ENCODE measurements around the gene MED13.

DNA sequence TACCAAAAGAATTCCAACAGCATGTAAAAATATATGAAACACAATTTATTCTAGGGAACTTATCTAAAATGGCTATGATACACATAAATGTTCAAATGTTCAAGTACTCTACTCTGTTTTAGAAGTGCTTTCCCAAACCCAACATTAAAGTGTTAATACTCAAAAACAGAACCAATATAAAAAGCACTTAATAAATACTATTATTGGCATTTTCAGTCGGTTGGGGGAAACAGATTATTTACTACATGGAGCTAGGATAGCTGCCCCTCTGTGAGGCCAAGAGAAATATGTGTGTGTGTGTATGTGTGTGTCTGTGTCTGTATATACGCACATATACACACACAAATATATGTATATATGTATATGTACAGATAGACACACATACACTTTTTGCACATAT, 169.7 kb downstream of the MED13 start:
- TF ChIP-seq, protein P1, sequence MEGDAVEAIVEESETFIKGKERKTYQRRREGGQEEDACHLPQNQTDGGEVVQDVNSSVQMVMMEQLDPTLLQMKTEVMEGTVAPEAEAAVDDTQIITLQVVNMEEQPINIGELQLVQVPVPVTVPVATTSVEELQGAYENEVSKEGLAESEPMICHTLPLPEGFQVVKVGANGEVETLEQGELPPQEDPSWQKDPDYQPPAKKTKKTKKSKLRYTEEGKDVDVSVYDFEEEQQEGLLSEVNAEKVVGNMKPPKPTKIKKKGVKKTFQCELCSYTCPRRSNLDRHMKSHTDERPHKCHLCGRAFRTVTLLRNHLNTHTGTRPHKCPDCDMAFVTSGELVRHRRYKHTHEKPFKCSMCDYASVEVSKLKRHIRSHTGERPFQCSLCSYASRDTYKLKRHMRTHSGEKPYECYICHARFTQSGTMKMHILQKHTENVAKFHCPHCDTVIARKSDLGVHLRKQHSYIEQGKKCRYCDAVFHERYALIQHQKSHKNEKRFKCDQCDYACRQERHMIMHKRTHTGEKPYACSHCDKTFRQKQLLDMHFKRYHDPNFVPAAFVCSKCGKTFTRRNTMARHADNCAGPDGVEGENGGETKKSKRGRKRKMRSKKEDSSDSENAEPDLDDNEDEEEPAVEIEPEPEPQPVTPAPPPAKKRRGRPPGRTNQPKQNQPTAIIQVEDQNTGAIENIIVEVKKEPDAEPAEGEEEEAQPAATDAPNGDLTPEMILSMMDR (IDR thresholded peaks at IDR 0.05), result no peak
- no peak for TF ChIP-seq POLR2A (IDR thresholded peaks at IDR 0.05)
